Mammary epithelial cell (primary cell): ENCODE results near the gene NXNL1.

ENCODE experiments used
- EZH2 ChIP-seq: IDR thresholded peaks from 2 replicates; pipeline ENCODE4 v1.6.1; 2012; ENCODE audit warnings: low read length, inconsistent platforms, borderline replicate concordance
- TF ChIP-seq, protein P1 (sequence below), 2 donors: IDR thresholded peaks in 1 of 2; conservative IDR thresholded peaks in 1 of 2; 2 replicates each; pipeline ENCODE4 v1.5.1; 2011 to 2012; ENCODE audit warnings: inconsistent platforms in 2 of 2, low read length in 2 of 2, mild to moderate bottlenecking in 2 of 2, control low read depth in 1 of 2, low read depth in 1 of 2; ENCODE audit not compliant: insufficient read depth in 1 of 2; ENCODE audit errors: extremely low read depth in 1 of 2

DNA sequence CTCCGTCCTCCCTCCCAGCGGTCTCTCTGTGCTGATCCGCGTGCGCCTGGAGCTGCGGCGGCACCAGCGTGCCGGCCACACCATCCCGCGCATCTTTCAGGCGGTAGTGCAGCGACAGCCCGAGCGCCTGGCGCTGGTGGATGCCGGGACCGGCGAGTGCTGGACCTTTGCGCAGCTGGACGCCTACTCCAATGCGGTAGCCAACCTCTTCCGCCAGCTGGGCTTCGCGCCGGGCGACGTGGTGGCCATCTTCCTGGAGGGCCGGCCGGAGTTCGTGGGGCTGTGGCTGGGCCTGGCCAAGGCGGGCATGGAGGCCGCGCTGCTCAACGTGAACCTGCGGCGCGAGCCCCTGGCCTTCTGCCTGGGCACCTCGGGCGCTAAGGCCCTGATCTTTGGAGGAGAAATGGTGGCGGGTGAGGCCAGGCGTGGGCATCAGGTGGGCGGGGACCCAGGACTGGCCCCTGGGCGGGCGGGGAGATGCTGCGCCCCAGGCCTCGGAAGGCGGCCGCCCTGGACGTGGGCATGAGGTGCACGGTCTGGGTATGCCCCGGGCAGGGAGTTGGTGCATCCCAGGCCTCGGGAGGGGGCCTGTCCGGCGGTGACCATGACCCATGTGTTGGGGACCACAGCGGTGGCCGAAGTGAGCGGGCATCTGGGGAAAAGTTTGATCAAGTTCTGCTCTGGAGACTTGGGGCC, 26.0 kb upstream of the NXNL1 start:
- TF ChIP-seq EZH2, result no peak
- TF ChIP-seq, protein P1, sequence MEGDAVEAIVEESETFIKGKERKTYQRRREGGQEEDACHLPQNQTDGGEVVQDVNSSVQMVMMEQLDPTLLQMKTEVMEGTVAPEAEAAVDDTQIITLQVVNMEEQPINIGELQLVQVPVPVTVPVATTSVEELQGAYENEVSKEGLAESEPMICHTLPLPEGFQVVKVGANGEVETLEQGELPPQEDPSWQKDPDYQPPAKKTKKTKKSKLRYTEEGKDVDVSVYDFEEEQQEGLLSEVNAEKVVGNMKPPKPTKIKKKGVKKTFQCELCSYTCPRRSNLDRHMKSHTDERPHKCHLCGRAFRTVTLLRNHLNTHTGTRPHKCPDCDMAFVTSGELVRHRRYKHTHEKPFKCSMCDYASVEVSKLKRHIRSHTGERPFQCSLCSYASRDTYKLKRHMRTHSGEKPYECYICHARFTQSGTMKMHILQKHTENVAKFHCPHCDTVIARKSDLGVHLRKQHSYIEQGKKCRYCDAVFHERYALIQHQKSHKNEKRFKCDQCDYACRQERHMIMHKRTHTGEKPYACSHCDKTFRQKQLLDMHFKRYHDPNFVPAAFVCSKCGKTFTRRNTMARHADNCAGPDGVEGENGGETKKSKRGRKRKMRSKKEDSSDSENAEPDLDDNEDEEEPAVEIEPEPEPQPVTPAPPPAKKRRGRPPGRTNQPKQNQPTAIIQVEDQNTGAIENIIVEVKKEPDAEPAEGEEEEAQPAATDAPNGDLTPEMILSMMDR (conservative IDR thresholded peaks at IDR 0.05 in 1 of 2, IDR thresholded peaks at IDR 0.05 in 1 of 2; ENCODE audit: extremely low read depth in 1 of 2, insufficient read depth in 1 of 2, low read depth in 1 of 2, low read length in 2 of 2), result no peak
